Endothelial cell of umbilical vein (primary cell): ENCODE results near the gene COLEC11. TPM values are rescaled to one million over a fixed set of nuclear protein-coding genes. Genes with fewer than 3 reads are reported as not detected.

Source experiments
- BruUV-seq: library from RNA; stranded (reverse); fragments of 400-500 nt; replicated peaks from 2 replicates; lab custom pipeline; 2021; lab: Mats Ljungman, UMichigan
- CTCF ChIA-PET: fragments of 300-600, 350-600 bp; sonication (Branson Sonifier 250); formaldehyde crosslinking; loops from one replicate; lab custom pipeline; 2021; ENCODE audit warnings: antibody characterized with exemption, inconsistent platforms; lab: Charles Lee
- POLR2A ChIA-PET: fragments of 300-600, 350-600 bp; sonication (Branson Sonifier 250); formaldehyde crosslinking; loops from one replicate; lab custom pipeline; 2021; ENCODE audit warnings: antibody characterized with exemption, inconsistent platforms; lab: Charles Lee
- DNase-seq: peaks from one replicate; pipeline ENCODE4 v3.0.0-alpha.2; 2011; ENCODE audit warnings: low read depth, low spot score
- FAIRE-seq: peaks from 2 replicates; lab custom pipeline; 2011; peaks lifted over from hg19 to GRCh38; lab: Jason Lieb, UNC
- H2AFZ ChIP-seq: 2 replicates; pipeline ENCODE4 v1.6.0; 2012; ENCODE audit warnings: low read depth, low read length, control low read depth, inconsistent platforms
- H3K27ac ChIP-seq: 2 replicates; pipeline ENCODE4 v1.5.1; 2011; ENCODE audit warnings: low read depth, mild to moderate bottlenecking, control low read depth, low read length, moderate library complexity; ENCODE audit not compliant: insufficient read depth
- H3K27me3 ChIP-seq, 2 experiments: 2 replicates each; pipeline versions ENCODE4 v1.6.0 to v1.6.1; 2011; ENCODE audit warnings: low read length in 2 of 2, mixed read lengths in 1 of 2; ENCODE audit not compliant: control insufficient read depth in 2 of 2, insufficient read depth in 2 of 2
- H3K36me3 ChIP-seq, 2 experiments: 2 replicates in 1 of 2; 3 replicates in 1 of 2; pipeline ENCODE4 v1.5.1; 2011; ENCODE audit warnings: low read length in 2 of 2, mild to moderate bottlenecking in 1 of 2, moderate library complexity in 1 of 2; ENCODE audit not compliant: control insufficient read depth in 2 of 2, insufficient read depth in 2 of 2; ENCODE audit errors: extremely low read depth in 1 of 2
- H3K4me1 ChIP-seq: 3 replicates; pipeline ENCODE4 v1.5.1; 2011; ENCODE audit warnings: mild to moderate bottlenecking, low read length; ENCODE audit not compliant: control insufficient read depth, insufficient read depth; ENCODE audit errors: extremely low read depth
- H3K4me2 ChIP-seq: 2 replicates; pipeline ENCODE4 v1.6.1; 2011; ENCODE audit warnings: low read length, control low read depth, mixed read lengths; ENCODE audit not compliant: insufficient read depth
- H3K4me3 ChIP-seq, 3 experiments: fragments of 200-600 bp in 1 of 3; sonication (generic), shearing (Covaris generic) in 1 of 3; replicated peaks in 1 of 3; 2 replicates each; pipeline ENCODE4 v1.5.1; 2011 to 2016; ENCODE audit warnings: control low read depth in 3 of 3, low read length in 3 of 3, mild to moderate bottlenecking in 2 of 3, inconsistent platforms in 1 of 3, low read depth in 1 of 3, moderate library complexity in 1 of 3; ENCODE audit not compliant: insufficient read depth in 1 of 3
- H3K79me2 ChIP-seq: 2 replicates; pipeline ENCODE4 v1.6.0; 2012; ENCODE audit warnings: low read length, inconsistent platforms; ENCODE audit not compliant: control insufficient read depth, insufficient read depth
- H3K9ac ChIP-seq: replicated peaks from 2 replicates; pipeline ENCODE3; 2011; ENCODE audit warnings: low read length, control low read depth; ENCODE audit not compliant: insufficient read depth; ENCODE audit errors: extremely low read depth
- H3K9me1 ChIP-seq: replicated peaks from 3 replicates; pipeline ENCODE4 v1.6.0; 2011; ENCODE audit warnings: mild to moderate bottlenecking, low read length; ENCODE audit not compliant: control insufficient read depth, insufficient read depth; ENCODE audit errors: extremely low read depth
- H3K9me3 ChIP-seq: replicated peaks from 2 replicates; pipeline ENCODE4 v1.5.1; 2012; ENCODE audit warnings: low read length, inconsistent platforms; ENCODE audit not compliant: control insufficient read depth, insufficient read depth
- H4K20me1 ChIP-seq: replicated peaks from 2 replicates; pipeline ENCODE3; 2011; ENCODE audit warnings: mild to moderate bottlenecking, low read length; ENCODE audit not compliant: control insufficient read depth, insufficient read depth; ENCODE audit errors: extremely low read depth
- EZH2 ChIP-seq: IDR thresholded peaks from 2 replicates; pipeline ENCODE4 v1.6.1; 2012; ENCODE audit warnings: borderline replicate concordance, low read depth, mild to moderate bottlenecking, moderate library complexity, low read length, inconsistent platforms; ENCODE audit not compliant: severe bottlenecking
- FOS ChIP-seq: IDR thresholded peaks from 2 replicates; pipeline ENCODE4 v1.6.1; 2011; ENCODE audit warnings: mild to moderate bottlenecking, low read length, moderate library complexity, borderline replicate concordance; ENCODE audit not compliant: insufficient read depth
- GATA2 ChIP-seq: IDR thresholded peaks from 2 replicates; pipeline ENCODE4 v1.7.0; 2011; ENCODE audit warnings: low read depth, mild to moderate bottlenecking, moderate library complexity, mixed read lengths, low read length; ENCODE audit not compliant: insufficient read length, insufficient read depth
- JUN ChIP-seq: IDR thresholded peaks from 2 replicates; pipeline ENCODE4 v1.6.1; 2011; ENCODE audit warnings: borderline replicate concordance, low read depth; ENCODE audit not compliant: insufficient read length, insufficient read depth
- MYC ChIP-seq: IDR thresholded peaks from one replicate; pipeline ENCODE4 v1.6.1; 2011; ENCODE audit warnings: mild to moderate bottlenecking, low read depth, low read length
- POLR2A ChIP-seq: IDR thresholded peaks from 2 replicates; pipeline ENCODE4 v1.6.1; 2012; ENCODE audit warnings: low read depth, mild to moderate bottlenecking, control low read depth, low read length
- POLR2AphosphoS5 ChIP-seq: IDR thresholded peaks from 2 replicates; pipeline ENCODE4 v1.6.1; 2012; ENCODE audit warnings: low read depth, mild to moderate bottlenecking, control low read depth, low read length, moderate library complexity; ENCODE audit not compliant: insufficient read depth
- dilution Hi-C: fragments of 300-500 bp; cut with MboI; formaldehyde crosslinking; loops from one replicate; pipeline ENCODE4 v1.15.0; 2019; ENCODE audit warnings: low sequenced_read_pairs; ENCODE audit not compliant: extremely low pct_ligation_motif_present
- intact Hi-C: fragments of 100-400 bp; cut with micrococcal nuclease; formaldehyde crosslinking; loops from one replicate; pipeline ENCODE4 v1.10.0; 2022
- polyA plus RNA-seq, 4 experiments: library from polyadenylated mRNA; depleted of rRNA in 3 of 4; stranded (reverse) in 3 of 4; unstranded in 1 of 4; fragments of >200 nt; gene quantifications; 2 replicates each; pipeline versions ENCODE4 v1.2.1 to v1.2.3, GENCODE V29; 2011 to 2012; ENCODE audit warnings: missing spikeins in 1 of 4
- total RNA-seq: library from RNA; stranded (reverse); gene quantifications from 2 replicates; pipeline ENCODE4 v1.2.3, GENCODE V29; 2021
- TF ChIP-seq, protein P1 (sequence below): IDR thresholded peaks from 2 replicates; pipeline ENCODE4 v1.6.1; 2011; ENCODE audit not compliant: insufficient read depth, insufficient read length
- TF ChIP-seq, protein P2 (sequence below), 2 donors: IDR thresholded peaks; 1 replicate in 1 of 2; 2 replicates in 1 of 2; pipeline ENCODE4 v1.5.1; 2011; ENCODE audit warnings: low read length in 2 of 2, mild to moderate bottlenecking in 2 of 2, moderate library complexity in 2 of 2, control low read depth in 1 of 2, inconsistent platforms in 1 of 2, low read depth in 1 of 2; ENCODE audit not compliant: insufficient read depth in 1 of 2; ENCODE audit errors: extremely low read depth in 1 of 2

COLEC11 gene
- total and polyA plus RNA-seq, 2 donors (not counting 3 experiments of a cell fraction or from before 2014, with no cell fraction given), result 0.15 TPM; not detected in 1

DNA sequence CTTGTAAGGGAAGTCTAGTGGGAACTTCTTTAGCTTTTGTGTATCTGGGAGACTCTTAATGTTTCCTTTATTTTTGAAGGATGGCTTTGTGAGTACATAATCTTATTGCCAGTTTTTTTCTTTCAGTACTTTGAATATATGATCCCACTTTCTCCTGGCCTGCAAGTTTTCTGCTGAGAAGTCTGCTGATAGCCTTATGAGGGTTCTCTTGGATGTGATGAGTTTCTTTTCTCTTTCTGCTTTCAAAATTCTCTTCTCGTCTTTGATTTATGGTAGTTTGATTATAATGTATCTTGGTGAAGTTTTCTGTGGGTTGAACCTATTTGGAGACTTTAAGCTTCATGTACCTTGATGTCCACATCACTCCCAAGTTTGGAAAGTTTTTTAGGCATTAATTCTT, 28.1 kb downstream of the COLEC11 start:
- Histone ChIP-seq H3K4me2 (no peak overlapping the region), H3K27me3 (peaks cover 0 to 5% of the 10 kb centered on the region in 2 experiments), H2AFZ (no peak overlapping the region), H3K9ac (no peak overlapping the region), H3K4me1 (no peaks in the 10 kb centered on the region), H3K79me2 (no peaks in the 10 kb centered on the region), H3K9me3 (no peaks in the 10 kb centered on the region), H4K20me1 (no peaks in the 10 kb centered on the region), H3K36me3 (no peaks in the 10 kb centered on the region), H3K4me3 (no peak overlapping the region), H3K9me1 (no peaks in the 10 kb centered on the region), H3K27ac (no peak overlapping the region)
- DNase-seq (no peak), FAIRE-seq (no peak)
- intact Hi-C loops, result no loop called here
- CTCF ChIA-PET, result no interaction called here
- dilution Hi-C loops, result no loop called here
- no TSS peak for BruUV-seq
- TF ChIP-seq, protein P1, sequence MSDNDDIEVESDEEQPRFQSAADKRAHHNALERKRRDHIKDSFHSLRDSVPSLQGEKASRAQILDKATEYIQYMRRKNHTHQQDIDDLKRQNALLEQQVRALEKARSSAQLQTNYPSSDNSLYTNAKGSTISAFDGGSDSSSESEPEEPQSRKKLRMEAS, result no peak
- no peak for TF ChIP-seq FOS
- TF ChIP-seq JUN, result no peak
- no peak for TF ChIP-seq MYC
- no peak for TF ChIP-seq EZH2
- TF ChIP-seq POLR2A, result no peak
- POLR2A ChIA-PET, result no interaction called here

DNA sequence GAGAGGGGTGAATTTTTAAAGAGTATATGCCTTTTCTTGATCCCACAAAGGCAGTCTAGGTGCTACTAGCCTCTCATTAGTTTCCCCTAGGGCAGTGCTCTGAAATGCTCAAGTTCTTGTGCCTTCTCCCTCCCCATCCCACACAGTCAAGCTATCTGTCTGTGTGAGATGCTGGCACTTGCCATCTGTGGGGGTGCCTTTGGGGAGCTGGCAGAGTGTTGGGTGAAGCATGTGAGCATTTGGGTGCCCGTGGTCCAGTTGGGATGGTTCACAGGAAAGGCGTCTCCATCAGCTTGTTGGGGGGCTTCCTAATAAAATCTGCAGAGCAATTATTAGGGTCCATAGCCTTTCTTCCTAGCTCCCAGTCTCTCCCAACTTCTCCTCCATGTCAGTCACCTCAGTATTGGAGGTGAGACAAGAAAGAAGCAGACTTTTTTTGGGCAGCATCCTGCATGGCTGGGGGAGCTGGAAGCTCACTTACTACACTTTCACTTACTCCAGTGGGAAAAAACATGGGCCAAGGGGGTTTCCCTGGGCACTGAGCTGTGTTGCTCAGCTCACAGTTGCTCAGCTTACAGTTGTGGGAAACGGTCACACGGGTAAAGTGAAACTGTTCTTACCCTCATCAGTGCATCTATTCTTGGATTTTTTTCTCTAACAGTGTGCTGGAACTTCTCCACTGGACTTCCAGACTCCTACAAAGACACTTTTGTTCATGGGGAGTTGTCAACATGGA, 29.3 kb downstream of the COLEC11 start:
- no peak overlapping the region for H3K4me3 ChIP-seq
- TF ChIP-seq EZH2 (no peak), JUN (no peak), MYC (no peak), POLR2A (no peak), GATA2 (no peak), POLR2AphosphoS5 (no peak), FOS (no peak)
- TF ChIP-seq, protein P2, sequence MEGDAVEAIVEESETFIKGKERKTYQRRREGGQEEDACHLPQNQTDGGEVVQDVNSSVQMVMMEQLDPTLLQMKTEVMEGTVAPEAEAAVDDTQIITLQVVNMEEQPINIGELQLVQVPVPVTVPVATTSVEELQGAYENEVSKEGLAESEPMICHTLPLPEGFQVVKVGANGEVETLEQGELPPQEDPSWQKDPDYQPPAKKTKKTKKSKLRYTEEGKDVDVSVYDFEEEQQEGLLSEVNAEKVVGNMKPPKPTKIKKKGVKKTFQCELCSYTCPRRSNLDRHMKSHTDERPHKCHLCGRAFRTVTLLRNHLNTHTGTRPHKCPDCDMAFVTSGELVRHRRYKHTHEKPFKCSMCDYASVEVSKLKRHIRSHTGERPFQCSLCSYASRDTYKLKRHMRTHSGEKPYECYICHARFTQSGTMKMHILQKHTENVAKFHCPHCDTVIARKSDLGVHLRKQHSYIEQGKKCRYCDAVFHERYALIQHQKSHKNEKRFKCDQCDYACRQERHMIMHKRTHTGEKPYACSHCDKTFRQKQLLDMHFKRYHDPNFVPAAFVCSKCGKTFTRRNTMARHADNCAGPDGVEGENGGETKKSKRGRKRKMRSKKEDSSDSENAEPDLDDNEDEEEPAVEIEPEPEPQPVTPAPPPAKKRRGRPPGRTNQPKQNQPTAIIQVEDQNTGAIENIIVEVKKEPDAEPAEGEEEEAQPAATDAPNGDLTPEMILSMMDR (IDR thresholded peaks at IDR 0.05; ENCODE audit: extremely low read depth in 1 of 2, insufficient read depth in 1 of 2, low read depth in 1 of 2, low read length in 2 of 2), result no peak
- TF ChIP-seq, protein P1, result no peak
- intact Hi-C loops, result no loop called here
- DNase-seq, result no peak
- POLR2A ChIA-PET, result no interaction called here
- H3K36me3 ChIP-seq, result no peaks in the 10 kb centered on the region
- CTCF ChIA-PET, result interaction anchor here (1.2 kb wide), 1 partner anchor 18 kb away, joined by 3 read pairs; no protein-coding TSS in a partner anchor
- H3K4me1 ChIP-seq, result no peaks in the 10 kb centered on the region
- dilution Hi-C loops, result no loop called here
- no peak for FAIRE-seq
- no peaks in the 10 kb centered on the region for H3K9me1 ChIP-seq
- no peaks in the 10 kb centered on the region for H3K9me3 ChIP-seq
- H4K20me1 ChIP-seq, result no peaks in the 10 kb centered on the region
- BruUV-seq, result no TSS peak
- no peaks in the 10 kb centered on the region for H3K79me2 ChIP-seq
- no peak overlapping the region for H3K27ac ChIP-seq
- no peak overlapping the region for H2AFZ ChIP-seq
- no peak overlapping the region for H3K4me2 ChIP-seq
- peaks cover 0 to 3% of the 10 kb centered on the region in 2 experiments for H3K27me3 ChIP-seq
- H3K9ac ChIP-seq, result no peak overlapping the region
